HFFc6 (cell line): ENCODE results near the gene NIT1. TPM values are rescaled to one million over a fixed set of nuclear protein-coding genes. Genes with fewer than 3 reads are reported as not detected.
A peak's percentile ranks its signal among the peaks of the same experiment; 100 is the strongest.

Source experiments
- DNase-seq: peaks from one replicate; pipeline ENCODE4 v3.0.0-alpha.2; 2018
- H3K27ac Mint-ChIP-seq: 2 replicates; pipeline ENCODE4 v1.8.0; 2020; ENCODE audit warnings: mild to moderate bottlenecking, mixed read lengths
- H3K27me3 Mint-ChIP-seq: 2 replicates; pipeline ENCODE4 v1.8.0; 2021; ENCODE audit warnings: mild to moderate bottlenecking, moderate library complexity, mixed read lengths; ENCODE audit not compliant: insufficient read depth
- H3K36me3 Mint-ChIP-seq: 2 replicates; pipeline ENCODE4 v1.8.0; 2021; ENCODE audit warnings: low read depth, mixed read lengths
- H3K4me1 Mint-ChIP-seq: 2 replicates; pipeline ENCODE4 v1.8.0; 2020; ENCODE audit warnings: low read depth, mixed read lengths
- H3K4me3 Mint-ChIP-seq: 2 replicates; pipeline ENCODE4 v1.8.0; 2020; ENCODE audit warnings: mild to moderate bottlenecking, moderate library complexity, mixed read lengths
- H3K9me3 Mint-ChIP-seq: 2 replicates; pipeline ENCODE4 v1.8.0; 2020; ENCODE audit warnings: mild to moderate bottlenecking, mixed read lengths
- CTCF ChIP-seq: fragments of 200-600 bp; sonication (generic); IDR thresholded peaks from 2 replicates; pipeline ENCODE4 v1.5.0; 2021; ENCODE audit warnings: antibody characterized with exemption, mild to moderate bottlenecking
- long read RNA-seq: library from polyadenylated mRNA; unstranded; transcript quantifications from one replicate; pipeline ENCODE4 v2.0.0, GENCODE V29; 2019
- total RNA-seq, 6 experiments: library from RNA; stranded (reverse); fragmentation: NEBNext Ultra II Directional; extraction: Animal tissue kit (Norgen Biotek cat#: 25700); gene quantifications; 2 replicates in 1 of 6; 3 replicates in 5 of 6; pipeline ENCODE4 v1.2.3, GENCODE V29; 2021

NIT1 gene
- 10 to 100 TPM; 26.2 to 35.1 (median 32.5) TPM for total RNA-seq
- long read RNA-seq, transcript NIT1-203 (7 exons, 1,362 nt): major isoform, 42 of 58 reads
- long read RNA-seq, partial matches to known transcripts: 0 of 58 reads
- long read RNA-seq, other reads (novel, unspliced or antisense): 16 of 58 reads

- DNase-seq: peak; percentile 74
- Mint-ChIP-seq H3K27me3 (no peaks in the 10 kb centered on the region; the same call in none of the 2 replicates), H3K9me3 (no peaks in the 10 kb centered on the region), H3K4me3 (peak within 1 kb of the TSS; percentile 97), H3K4me1 (peaks cover 63% of the 10 kb centered on the region), H3K36me3 (peaks cover 13% of the 10 kb centered on the region; the same call in 1 of the 2 replicates), H3K27ac (peak within 1 kb of the TSS; percentile 98)
- no peak for TF ChIP-seq CTCF
These were observed at the start of gene NIT1, which contains the start of gene PFDN2 for GRCh38 chr1:161117759-161118581. NIT1 (plus strand) TSS chr1:161118105; CDS start chr1:161118177, 72 bp downstream. PFDN2 (minus strand) TSS chr1:161118037; CDS start chr1:161118026, 11 bp downstream.

GRCh38 chr1:161068306-161069234 is 49.3 kb upstream of the NIT1 start:
- H3K4me3 Mint-ChIP-seq: no peak overlapping the region
- peaks cover 5% of the 10 kb centered on the region; the same call in 1 of the 2 replicates for H3K4me1 Mint-ChIP-seq
- H3K36me3 Mint-ChIP-seq: no peaks in the 10 kb centered on the region
- H3K27me3 Mint-ChIP-seq: peaks cover 14% of the 10 kb centered on the region
- no peak for DNase-seq
- no peak overlapping the region for H3K27ac Mint-ChIP-seq
- no peaks in the 10 kb centered on the region for H3K9me3 Mint-ChIP-seq
- TF ChIP-seq CTCF: no peak

- Mint-ChIP-seq H3K36me3 (no peaks in the 10 kb centered on the region), H3K9me3 (no peaks in the 10 kb centered on the region), H3K27me3 (peaks cover 11% of the 10 kb centered on the region), H3K4me3 (no peak overlapping the region), H3K4me1 (peaks cover 5% of the 10 kb centered on the region; the same call in 1 of the 2 replicates), H3K27ac (no peak overlapping the region)
- no peak for DNase-seq
- no peak for TF ChIP-seq CTCF
These were observed 48.7 kb upstream of the NIT1 start for GRCh38 chr1:161069241-161069640.

GRCh38 chr1:161069731-161070270 is 48.1 kb upstream of the NIT1 start, which contains the start of gene ARHGAP30:
ARHGAP30 (minus strand) TSS chr1:161069891; CDS start chr1:161069624, 267 bp downstream.
- Mint-ChIP-seq H3K27me3 (peaks cover 6% of the 10 kb centered on the region), H3K4me3 (no peak within 1 kb of the TSS), H3K4me1 (peaks cover 5% of the 10 kb centered on the region; the same call in 1 of the 2 replicates), H3K27ac (no peak within 1 kb of the TSS), H3K9me3 (no peaks in the 10 kb centered on the region), H3K36me3 (no peaks in the 10 kb centered on the region)
- no peak for DNase-seq
- no peak for TF ChIP-seq CTCF

GRCh38 chr1:161070761-161071160 is 47.1 kb upstream of the NIT1 start:
- H3K27ac Mint-ChIP-seq: no peak overlapping the region
- no peak for TF ChIP-seq CTCF
- H3K36me3 Mint-ChIP-seq: no peaks in the 10 kb centered on the region
- no peaks in the 10 kb centered on the region for H3K9me3 Mint-ChIP-seq
- no peak overlapping the region for H3K4me3 Mint-ChIP-seq
- peaks cover 5% of the 10 kb centered on the region; the same call in 1 of the 2 replicates for H3K4me1 Mint-ChIP-seq
- peaks cover 3% of the 10 kb centered on the region for H3K27me3 Mint-ChIP-seq
- DNase-seq: no peak
